Ascending aorta (tissue), 2 donors: ENCODE measurements around the gene PRG2. TPM values are rescaled to one million over a fixed set of nuclear protein-coding genes. Genes with fewer than 3 reads are reported as not detected.

Experiments used
- DNase-seq, 2 donors: peaks; one replicate each; pipeline ENCODE4 v3.0.0-alpha.2; 2019; ENCODE audit warnings: low spot score in 2 of 2
- H3K27ac ChIP-seq, 2 donors: fragments of 200-600 bp; sonication (generic); one replicate each; pipeline ENCODE4 v1.5.1; 2016 to 2017; ENCODE audit warnings: mild to moderate bottlenecking in 1 of 2
- H3K27me3 ChIP-seq: fragments of 200-600 bp; sonication (generic); one replicate; pipeline ENCODE4 v1.5.1; 2017
- H3K36me3 ChIP-seq, 2 donors: fragments of 200-600 bp; sonication (generic); one replicate each; pipeline ENCODE4 v1.5.1; 2016
- H3K4me1 ChIP-seq, 2 donors: fragments of 200-600 bp; sonication (generic); one replicate each; pipeline ENCODE4 v1.5.1; 2016 to 2017; ENCODE audit warnings: mild to moderate bottlenecking in 1 of 2
- H3K4me3 ChIP-seq, 2 donors: fragments of 200-600 bp; sonication (generic); one replicate each; pipeline ENCODE4 v1.5.1; 2016 to 2017; ENCODE audit warnings: mild to moderate bottlenecking in 1 of 2
- H3K9me3 ChIP-seq, 2 donors: fragments of 200-600 bp; sonication (generic); one replicate each; pipeline ENCODE4 v1.5.1; 2016
- intact Hi-C: fragments of 100-400 bp; cut with DNase I; formaldehyde crosslinking; loops from one replicate; pipeline ENCODE4 v1.15.1; 2023
- total RNA-seq: library from RNA; depleted of rRNA; stranded (reverse); fragments of >200 nt; gene quantifications from one replicate; pipeline ENCODE4 v1.1.0, GENCODE V29; 2016
- TF ChIP-seq, protein P1 (sequence below), 3 experiments: fragments of 200-600 bp in 2 of 3; fragments of 450-650 bp in 1 of 3; sonication (generic) in 2 of 3; IDR thresholded peaks; one replicate each; pipeline ENCODE4 v1.5.1; 2016 to 2019; ENCODE audit warnings: antibody characterized with exemption in 3 of 3, mild to moderate bottlenecking in 1 of 3, moderate library complexity in 1 of 3

PRG2 gene
- total RNA-seq, 1 donor from 2014 or later, result not detected

DNA sequence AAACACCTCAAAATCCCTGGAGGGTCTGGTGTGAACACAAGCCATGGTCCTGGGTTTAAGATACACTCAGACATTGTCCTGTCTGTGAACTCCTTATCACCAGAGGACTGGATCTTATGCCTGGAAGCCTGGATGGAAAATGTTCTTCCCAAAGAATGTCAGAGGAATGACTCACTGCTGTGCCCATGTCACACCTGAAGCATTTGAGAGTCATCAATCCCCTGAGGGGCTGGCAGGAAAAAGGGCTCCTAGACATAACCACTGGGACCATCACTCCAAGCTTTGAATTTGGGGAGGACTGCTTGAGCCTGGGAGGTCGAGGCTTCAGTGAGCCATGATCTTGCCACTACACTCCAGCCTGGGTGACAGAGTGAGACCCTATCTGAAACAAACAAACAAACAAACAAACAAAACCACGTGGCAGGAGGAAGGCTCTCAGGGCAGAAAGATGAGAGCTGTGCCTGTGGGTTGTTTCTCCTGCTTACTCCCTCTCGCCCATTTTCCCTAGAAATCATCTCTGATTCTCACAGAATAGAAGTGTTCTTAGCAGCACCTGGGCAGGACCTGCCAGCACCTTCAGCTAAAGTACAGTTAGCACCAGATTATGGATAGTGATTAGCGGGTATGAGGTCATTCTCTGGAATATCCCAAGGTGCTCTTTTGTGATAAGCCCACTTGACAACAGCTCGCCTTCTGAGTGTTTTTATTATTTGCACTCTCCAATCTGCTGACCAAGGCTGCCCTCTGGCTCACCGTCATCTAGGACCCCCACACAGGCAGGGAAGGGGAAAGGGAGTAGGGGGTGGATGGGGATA lies 11.9 kb upstream of the PRG2 start:
- intact Hi-C loops, result no loop called here
- TF ChIP-seq, protein P1, sequence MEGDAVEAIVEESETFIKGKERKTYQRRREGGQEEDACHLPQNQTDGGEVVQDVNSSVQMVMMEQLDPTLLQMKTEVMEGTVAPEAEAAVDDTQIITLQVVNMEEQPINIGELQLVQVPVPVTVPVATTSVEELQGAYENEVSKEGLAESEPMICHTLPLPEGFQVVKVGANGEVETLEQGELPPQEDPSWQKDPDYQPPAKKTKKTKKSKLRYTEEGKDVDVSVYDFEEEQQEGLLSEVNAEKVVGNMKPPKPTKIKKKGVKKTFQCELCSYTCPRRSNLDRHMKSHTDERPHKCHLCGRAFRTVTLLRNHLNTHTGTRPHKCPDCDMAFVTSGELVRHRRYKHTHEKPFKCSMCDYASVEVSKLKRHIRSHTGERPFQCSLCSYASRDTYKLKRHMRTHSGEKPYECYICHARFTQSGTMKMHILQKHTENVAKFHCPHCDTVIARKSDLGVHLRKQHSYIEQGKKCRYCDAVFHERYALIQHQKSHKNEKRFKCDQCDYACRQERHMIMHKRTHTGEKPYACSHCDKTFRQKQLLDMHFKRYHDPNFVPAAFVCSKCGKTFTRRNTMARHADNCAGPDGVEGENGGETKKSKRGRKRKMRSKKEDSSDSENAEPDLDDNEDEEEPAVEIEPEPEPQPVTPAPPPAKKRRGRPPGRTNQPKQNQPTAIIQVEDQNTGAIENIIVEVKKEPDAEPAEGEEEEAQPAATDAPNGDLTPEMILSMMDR (IDR thresholded peaks at IDR 0.05), result no peak
- H3K9me3 ChIP-seq, result no peaks in the 10 kb centered on the region
- H3K4me3 ChIP-seq, result no peak overlapping the region
- H3K36me3 ChIP-seq, result peaks cover 4 to 12% of the 10 kb centered on the region in 2 donors
- peaks cover 0 to 3% of the 10 kb centered on the region in 2 donors for H3K4me1 ChIP-seq
- no peaks in the 10 kb centered on the region for H3K27me3 ChIP-seq
- no peak overlapping the region for H3K27ac ChIP-seq
- no peak for DNase-seq

DNA sequence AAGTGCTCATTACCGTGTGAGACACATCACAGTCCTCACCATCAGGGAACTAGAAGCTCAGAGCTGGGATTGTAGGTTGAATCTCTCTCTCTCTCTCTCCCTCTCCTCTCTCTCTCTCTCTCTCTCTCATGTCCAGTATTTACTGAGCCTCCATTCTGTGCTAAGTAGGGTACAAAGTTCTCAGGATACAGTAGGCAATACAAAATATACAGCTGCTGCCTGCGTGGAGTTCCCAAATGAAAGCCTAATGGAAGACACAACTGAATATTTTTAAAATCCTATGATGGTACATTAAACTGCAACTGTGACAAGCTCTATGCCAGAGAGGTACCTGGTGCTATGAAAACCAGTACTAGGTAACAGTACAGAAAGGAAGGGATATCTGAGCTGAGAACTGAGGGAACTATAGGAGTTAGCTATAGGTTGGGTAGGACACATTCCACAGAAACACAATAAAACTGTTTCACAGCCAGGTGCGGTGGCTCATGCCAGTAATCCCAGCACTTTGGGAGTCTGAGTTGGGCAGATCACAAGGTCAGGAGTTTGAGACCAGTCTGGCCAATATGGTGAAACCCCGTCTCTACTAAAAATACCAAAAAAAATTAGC lies 9.6 kb upstream of the PRG2 start:
- H3K36me3 ChIP-seq, result no peaks in the 10 kb centered on the region
- no peak overlapping the region for H3K27ac ChIP-seq
- intact Hi-C loops, result no loop called here
- H3K4me3 ChIP-seq, result no peak overlapping the region
- TF ChIP-seq, protein P1 (IDR thresholded peaks at IDR 0.05), result no peak
- no peak for DNase-seq
- H3K9me3 ChIP-seq, result no peaks in the 10 kb centered on the region
- H3K27me3 ChIP-seq, result no peaks in the 10 kb centered on the region
- no peaks in the 10 kb centered on the region for H3K4me1 ChIP-seq

DNA sequence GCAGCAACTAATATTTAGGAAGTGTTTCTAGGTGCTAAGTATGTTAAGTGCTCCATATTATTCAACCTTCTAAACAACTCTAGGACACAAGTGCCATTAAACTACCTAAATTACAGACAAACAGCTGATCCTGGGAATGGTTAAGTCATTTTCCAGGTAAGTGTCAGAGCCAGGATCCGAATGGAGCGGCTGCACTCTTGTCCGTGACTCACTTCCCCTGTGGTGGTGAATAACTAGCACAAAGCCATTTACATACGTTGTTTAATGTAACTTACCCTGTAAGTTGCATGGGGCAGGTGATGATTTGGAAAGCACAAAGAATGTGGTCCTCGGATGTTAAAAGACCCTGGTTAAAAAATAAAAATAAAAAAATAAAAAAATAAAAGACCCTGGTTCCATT lies 8.8 kb upstream of the PRG2 start:
- H3K27me3 ChIP-seq, result no peaks in the 10 kb centered on the region
- H3K4me1 ChIP-seq, result no peaks in the 10 kb centered on the region
- TF ChIP-seq, protein P1 (IDR thresholded peaks at IDR 0.05), result no peak
- H3K9me3 ChIP-seq, result no peaks in the 10 kb centered on the region
- no peak overlapping the region for H3K4me3 ChIP-seq
- H3K27ac ChIP-seq, result no peak overlapping the region
- DNase-seq, result no peak
- intact Hi-C loops, result no loop called here
- no peaks in the 10 kb centered on the region for H3K36me3 ChIP-seq

DNA sequence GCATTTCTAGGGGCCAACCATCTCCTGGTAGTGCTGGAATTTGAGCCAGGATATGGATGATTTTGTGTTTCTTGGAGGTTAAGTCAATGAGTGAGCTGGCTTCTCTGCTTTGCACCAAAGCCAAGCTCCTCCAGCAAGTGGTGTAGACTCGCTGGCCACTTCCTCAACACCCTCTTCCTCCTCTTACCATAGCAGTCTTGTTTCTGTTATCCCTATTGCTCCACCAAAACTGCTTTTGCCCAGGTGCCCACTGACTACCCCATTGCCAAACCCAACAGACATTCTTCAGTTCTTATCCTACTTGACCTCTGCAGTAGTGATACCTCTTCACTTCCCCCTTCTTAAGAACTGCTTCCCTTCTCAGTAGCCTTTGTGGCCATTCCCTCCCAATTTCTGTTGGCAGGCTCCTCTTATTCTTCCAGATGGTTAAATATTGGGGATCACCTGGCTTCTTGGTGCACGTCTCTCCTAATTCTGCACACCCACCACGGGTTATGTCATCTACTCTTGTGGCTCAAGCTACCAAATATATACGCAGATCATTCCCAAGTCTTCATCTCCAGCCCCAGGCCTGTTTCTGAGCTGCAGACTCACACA lies 7.0 kb upstream of the PRG2 start:
- intact Hi-C loops, result no loop called here
- no peak overlapping the region for H3K4me3 ChIP-seq
- TF ChIP-seq, protein P1 (IDR thresholded peaks at IDR 0.05), result no peak
- H3K4me1 ChIP-seq, result no peaks in the 10 kb centered on the region
- H3K27ac ChIP-seq, result no peak overlapping the region
- H3K9me3 ChIP-seq, result no peaks in the 10 kb centered on the region
- DNase-seq, result no peak
- H3K36me3 ChIP-seq, result no peaks in the 10 kb centered on the region
- no peaks in the 10 kb centered on the region for H3K27me3 ChIP-seq

DNA sequence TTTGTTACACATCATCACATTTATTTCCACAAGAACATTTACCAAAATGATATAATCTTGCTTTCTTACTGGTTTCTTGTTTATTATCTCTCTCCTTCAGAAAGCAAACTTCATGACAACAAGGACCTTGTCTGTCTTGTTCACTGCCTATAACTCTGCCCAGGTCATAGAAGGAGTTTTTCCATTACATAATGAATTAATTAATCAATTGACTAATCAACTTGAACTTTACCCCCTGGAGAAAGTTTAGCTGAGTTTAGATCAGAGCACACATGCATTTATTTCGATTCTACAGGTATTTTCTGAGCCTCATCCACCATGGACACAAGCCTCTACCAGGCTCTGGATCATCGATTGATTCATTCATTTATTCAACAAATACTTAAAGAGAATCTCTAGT lies 6.3 kb upstream of the PRG2 start:
- no peak for DNase-seq
- intact Hi-C loops, result no loop called here

More for the DNA sequence above, 6.3 kb upstream of the PRG2 start:
- Histone ChIP-seq H3K4me3 (no peak overlapping the region), H3K27me3 (no peaks in the 10 kb centered on the region), H3K36me3 (no peaks in the 10 kb centered on the region), H3K4me1 (no peaks in the 10 kb centered on the region), H3K9me3 (no peaks in the 10 kb centered on the region), H3K27ac (no peak overlapping the region)
- TF ChIP-seq, protein P1 (IDR thresholded peaks at IDR 0.05), result no peak
